ENCODE results near the gene TP53I11. TPM values are rescaled to one million over a fixed set of nuclear protein-coding genes. Genes with fewer than 3 reads are reported as not detected.

The TP53I11 gene
- total RNA-seq, 1 donor from 2014 or later = 23.1 TPM

DNA sequence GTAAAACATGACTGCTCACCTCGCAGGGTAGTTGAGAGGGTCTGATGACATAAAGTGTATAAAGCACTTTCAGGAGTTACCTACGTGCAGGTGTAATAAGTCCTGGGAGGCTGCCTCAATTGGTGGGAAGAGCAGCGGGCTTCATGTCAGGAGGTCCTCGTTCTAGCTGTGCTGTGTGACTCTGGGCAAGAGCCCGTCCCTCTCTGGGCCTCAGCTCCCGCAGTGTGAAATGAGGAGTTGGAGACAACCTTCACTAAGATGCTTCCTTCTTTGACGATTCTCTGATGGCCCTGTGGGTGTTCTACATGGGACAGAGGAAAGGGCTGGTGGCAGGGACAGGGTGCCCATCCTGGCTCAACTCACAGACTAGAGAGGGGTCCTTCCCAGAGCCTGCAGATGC, 57.8 kb downstream of the TP53I11 start:
- Histone ChIP-seq H3K9me3 (ENCODE audit: low read depth) (no peaks in the 10 kb centered on the region), H3F3A (ENCODE audit: low read depth) (peaks cover 22% of the 10 kb centered on the region), H3K79me2 (ENCODE audit: low read depth) (no peaks in the 10 kb centered on the region), H2AFZ (replicated peaks) (no peak overlapping the region), H3K4me2 (peak overlapping the region; percentile 1), H3K27me3 (peaks cover 24% of the 10 kb centered on the region), H3K36me3 (no peaks in the 10 kb centered on the region), H4K20me1 (ENCODE audit: low read depth) (peaks cover 47% of the 10 kb centered on the region), H3K4me1 (peaks cover 32% of the 10 kb centered on the region), H3K9ac (no peak overlapping the region), H3K4me3 (no peak overlapping the region), H3K27ac (no peak overlapping the region)
- H3K9me3 Mint-ChIP-seq = no peaks in the 10 kb centered on the region
- H3K27me3 Mint-ChIP-seq (ENCODE audit: insufficient read depth, low read depth) = peaks cover 2% of the 10 kb centered on the region
- peaks cover 55% of the 10 kb centered on the region for H3K4me1 Mint-ChIP-seq
- no peak overlapping the region for H3K4me3 Mint-ChIP-seq
- H3K27ac Mint-ChIP-seq = peak overlapping the region; percentile 63
- TF ChIP-seq EZH2phosphoT487 (IDR thresholded peaks at IDR 0.05) = no peak
- TF ChIP-seq EZH2 (IDR thresholded peaks at IDR 0.05) = no peak
- no peak for TF ChIP-seq CTCF (IDR thresholded peaks at IDR 0.05)
- peaks cover 5% of the 10 kb centered on the region for H3K36me3 Mint-ChIP-seq
- DNase-seq (ENCODE audit: low spot score) = no peak

GRCh38 chr11:44889266-44889665, 61.4 kb downstream of the TP53I11 start:
- Mint-ChIP-seq H3K4me3 (no peak overlapping the region), H3K4me1 (peaks cover 87% of the 10 kb centered on the region), H3K9me3 (no peaks in the 10 kb centered on the region), H3K27ac (no peak overlapping the region), H3K36me3 (peaks cover 2% of the 10 kb centered on the region), H3K27me3 (ENCODE audit: insufficient read depth, low read depth) (peaks cover 2% of the 10 kb centered on the region)
- peaks cover 56% of the 10 kb centered on the region for H4K20me1 ChIP-seq (ENCODE audit: low read depth)
- no peaks in the 10 kb centered on the region for H3K9me3 ChIP-seq (ENCODE audit: low read depth)
- no peak overlapping the region for H3K4me2 ChIP-seq
- H3K9ac ChIP-seq = no peak overlapping the region
- H3K27ac ChIP-seq = no peak overlapping the region
- TF ChIP-seq EZH2phosphoT487 (IDR thresholded peaks at IDR 0.05) (no peak), CTCF (IDR thresholded peaks at IDR 0.05) (no peak), EZH2 (IDR thresholded peaks at IDR 0.05) (no peak)
- peaks cover 16% of the 10 kb centered on the region for H3K27me3 ChIP-seq
- no peaks in the 10 kb centered on the region for H3K36me3 ChIP-seq
- H3K4me3 ChIP-seq = no peak overlapping the region
- H3K79me2 ChIP-seq (ENCODE audit: low read depth) = no peaks in the 10 kb centered on the region
- DNase-seq (ENCODE audit: low spot score) = no peak
- peaks cover 22% of the 10 kb centered on the region for H3F3A ChIP-seq (ENCODE audit: low read depth)
- H2AFZ ChIP-seq (replicated peaks) = no peak overlapping the region
- H3K4me1 ChIP-seq = peaks cover 60% of the 10 kb centered on the region

- Histone ChIP-seq H3K79me2 (ENCODE audit: low read depth) (no peaks in the 10 kb centered on the region), H3K9me3 (ENCODE audit: low read depth) (no peaks in the 10 kb centered on the region), H3K36me3 (no peaks in the 10 kb centered on the region), H3K27ac (no peak overlapping the region), H3K4me2 (peak overlapping the region; percentile 56), H3K9ac (no peak overlapping the region), H3K27me3 (peaks cover 16% of the 10 kb centered on the region), H3K4me1 (peaks cover 56% of the 10 kb centered on the region), H4K20me1 (ENCODE audit: low read depth) (peaks cover 40% of the 10 kb centered on the region), H3F3A (ENCODE audit: low read depth) (peaks cover 15% of the 10 kb centered on the region), H3K4me3 (no peak overlapping the region), H2AFZ (replicated peaks) (no peak overlapping the region)
- H3K4me1 Mint-ChIP-seq = peaks cover 86% of the 10 kb centered on the region
- TF ChIP-seq EZH2phosphoT487 (IDR thresholded peaks at IDR 0.05) (no peak), CTCF (IDR thresholded peaks at IDR 0.05) (no peak), EZH2 (IDR thresholded peaks at IDR 0.05) (no peak)
- no peak for DNase-seq (ENCODE audit: low spot score)
- H3K36me3 Mint-ChIP-seq = peaks cover 2% of the 10 kb centered on the region
- peaks cover 2% of the 10 kb centered on the region for H3K27me3 Mint-ChIP-seq (ENCODE audit: insufficient read depth, low read depth)
- no peaks in the 10 kb centered on the region for H3K9me3 Mint-ChIP-seq
- peak overlapping the region; percentile 87 for H3K27ac Mint-ChIP-seq
- peak overlapping the region; percentile 4 for H3K4me3 Mint-ChIP-seq
These were observed 63.0 kb downstream of the TP53I11 start for GRCh38 chr11:44887636-44888035.

Measured in neural progenitor cell (in vitro differentiated cells).